ENCODE data around the gene ETHE1. TPM values are rescaled to one million over a fixed set of nuclear protein-coding genes. Genes with fewer than 3 reads are reported as not detected.

The ETHE1 gene
- total and polyA plus RNA-seq, 2 of the 8 experiments (the other 6 are each of a cell fraction or from before 2014, with no cell fraction given) = 19.9 to 96.0 TPM

- H3K18ac ChIP-seq (ENCODE audit: extremely low read depth, low read length) = no peak overlapping the region
- H3K36me3 ChIP-seq (ENCODE audit: control insufficient read depth in 2 of 4, insufficient read depth in 4 of 4, low read length in 3 of 4) = no peaks in the 10 kb centered on the region
- no peak overlapping the region for H4K5ac ChIP-seq (ENCODE audit: insufficient read length, low read depth, low read length)
- H3K4me2 ChIP-seq (ENCODE audit: insufficient read depth in 1 of 2, low read depth in 2 of 2, low read length in 2 of 2) = no peak overlapping the region
- peaks cover 13% of the 10 kb centered on the region for H3K23me2 ChIP-seq (ENCODE audit: low read depth, low read length)
- no peak overlapping the region for H4K91ac ChIP-seq (replicated peaks; ENCODE audit: insufficient read length, low read length)
- ChIA-PET POLR2A (ENCODE audit: partially characterized antibody) (interaction anchor here (0.9 kb wide), 1 partner anchor 64 kb away, joined by 3 read pairs; no protein-coding TSS in a partner anchor), CTCF (ENCODE audit: partially characterized antibody) (interaction anchor here (0.6 to 0.7 kb wide), 2 partner anchors 19 to 42 kb away, joined by 3 to 4 read pairs; no protein-coding TSS in a partner anchor)
- no peak overlapping the region for H2BK15ac ChIP-seq (ENCODE audit: low read length)
- no peak overlapping the region for H3K56ac ChIP-seq (replicated peaks; ENCODE audit: insufficient read length, low read depth, low read length)
- FAIRE-seq (no peak), DNase-seq (ENCODE audit: low read depth in 1 of 2, low spot score in 2 of 2) (no peak)
- no peak overlapping the region for H3K4ac ChIP-seq (replicated peaks; ENCODE audit: insufficient read length, low read depth, low read length)
- no peak overlapping the region for H3K9ac ChIP-seq (replicated peaks in 1 of 4; ENCODE audit: extremely low read depth in 1 of 4, low read depth in 3 of 4, low read length in 3 of 4)
- H4K8ac ChIP-seq (ENCODE audit: extremely low read depth, insufficient read depth, low read length) = no peak overlapping the region
- no peaks in the 10 kb centered on the region for H4K20me1 ChIP-seq (replicated peaks in 1 of 2; ENCODE audit: control insufficient read depth in 1 of 2, insufficient read depth in 2 of 2, low read length in 2 of 2)
- H2BK12ac ChIP-seq (ENCODE audit: low read depth, low read length) = no peak overlapping the region
- H3K27me3 ChIP-seq (replicated peaks in 1 of 4; ENCODE audit: control insufficient read depth in 3 of 4, extremely low read depth in 1 of 4, insufficient read depth in 3 of 4, low read length in 3 of 4) = peaks cover 0 to 19% (median 14%) of the 10 kb centered on the region in 4 experiments; a peak in 6 of 7 replicates
- H3K9me3 ChIP-seq (ENCODE audit: insufficient read depth in 2 of 2, low read depth in 1 of 2, low read length in 1 of 2) = no peaks in the 10 kb centered on the region
- no peak overlapping the region for H3K4me3 ChIP-seq (ENCODE audit: extremely low read depth in 1 of 4, insufficient read depth in 2 of 4, low read depth in 3 of 4, low read length in 4 of 4)
- no peak overlapping the region for H2BK120ac ChIP-seq (replicated peaks; ENCODE audit: low read depth, low read length)
- peaks cover 0 to 8% (median 3%) of the 10 kb centered on the region in 4 experiments; a peak in 4 of 7 replicates for H3K4me1 ChIP-seq (replicated peaks in 1 of 4; ENCODE audit: control insufficient read depth in 3 of 4, insufficient read depth in 4 of 4, low read length in 3 of 4)
- no peak overlapping the region for H3K27ac ChIP-seq (ENCODE audit: low read depth, low read length)
- H2BK5ac ChIP-seq (ENCODE audit: low read depth, low read length) = no peak overlapping the region
- no peak overlapping the region for H3K14ac ChIP-seq (ENCODE audit: insufficient read length)
- WGBS, 2 experiments (ENCODE audit: extremely low coverage in 1 of 2, insufficient coverage in 1 of 2, insufficient read length in 1 of 2, insufficient replicate concordance in 2 of 2, low coverage in 1 of 2, low lambda C conversion rate in 2 of 2, missing lambda C conversion rate in 1 of 2) = 79% methylated on average over 6 of the region's 6 CpGs; no CpG with 5 or more reads in 1 of the 2 experiments
- no peak overlapping the region for H2BK20ac ChIP-seq (ENCODE audit: low read length)
- H3K79me1 ChIP-seq (ENCODE audit: low read depth, low read length) = no peaks in the 10 kb centered on the region
- H2AK5ac ChIP-seq (ENCODE audit: low read depth, low read length) = no peak overlapping the region
- H2AFZ ChIP-seq (ENCODE audit: low read length) = no peak overlapping the region
- H3K79me2 ChIP-seq (ENCODE audit: control insufficient read depth in 1 of 2, insufficient read depth in 2 of 2, low read length in 2 of 2) = no peaks in the 10 kb centered on the region
- H3K23ac ChIP-seq (ENCODE audit: insufficient read length) = no peak overlapping the region
- TF ChIP-seq SIN3A (conservative IDR thresholded peaks at IDR 0.05 in 1 of 2, IDR thresholded peaks at IDR 0.05 in 1 of 2; ENCODE audit: low read depth in 1 of 2, low read length in 2 of 2) = no peak
- no peak for TF ChIP-seq RFX5 (IDR thresholded peaks at IDR 0.05; ENCODE audit: borderline replicate concordance, low read depth, low read length)
- TF ChIP-seq EP300 (IDR thresholded peaks at IDR 0.05; ENCODE audit: borderline replicate concordance in 1 of 2, low read depth in 2 of 2, low read length in 2 of 2) = no peak
- no peak for TF ChIP-seq SIX5 (IDR thresholded peaks at IDR 0.05; ENCODE audit: low read depth, low read length)
- TF ChIP-seq TAF7 (optimal IDR thresholded peaks at IDR 0.05; ENCODE audit: borderline replicate concordance, low read depth, low read length) = no peak
- no peak for TF ChIP-seq SP1 (IDR thresholded peaks at IDR 0.05; ENCODE audit: low read depth, low read length)
- no peak for TF ChIP-seq ATF3 (IDR thresholded peaks at IDR 0.05; ENCODE audit: insufficient read depth, low read depth, low read length)
- no peak for TF ChIP-seq JUND (IDR thresholded peaks at IDR 0.05; ENCODE audit: low read length)
- no peak for TF ChIP-seq SP2 (IDR thresholded peaks at IDR 0.05; ENCODE audit: low read length)
- TF ChIP-seq CREB1 (IDR thresholded peaks at IDR 0.05) = no peak
- TF ChIP-seq ATF2 (IDR thresholded peaks at IDR 0.05; ENCODE audit: low read length) = no peak
- TF ChIP-seq RXRA (IDR thresholded peaks at IDR 0.05; ENCODE audit: insufficient read depth, low read depth, low read length) = no peak
Observed at GRCh38 chr19:43467276-43467675, 59.7 kb downstream of the ETHE1 start.

Measured in H1 (cell line).